Daoy (cell line): ENCODE data around the gene EPHB1. TPM values are rescaled to one million over a fixed set of nuclear protein-coding genes. Genes with fewer than 3 reads are reported as not detected.
"Not testable (repeated sequence)": the region's sequence is repeated elsewhere in the genome, so short reads cannot be mapped to it uniquely, and the experiment has no call there.

Source experiments
- DNase-seq: peaks from one replicate; pipeline ENCODE4 v3.0.0-alpha.2; 2015; ENCODE audit warnings: low read depth
- total RNA-seq: library from RNA; depleted of rRNA; stranded (reverse); fragments of >200 nt; shearing (Covaris generic); gene quantifications from 2 replicates; pipeline ENCODE4 v1.2.3, GENCODE V29; 2014

The EPHB1 gene
- total RNA-seq, 1 experiment from 2014 or later = 2.5 TPM

DNA sequence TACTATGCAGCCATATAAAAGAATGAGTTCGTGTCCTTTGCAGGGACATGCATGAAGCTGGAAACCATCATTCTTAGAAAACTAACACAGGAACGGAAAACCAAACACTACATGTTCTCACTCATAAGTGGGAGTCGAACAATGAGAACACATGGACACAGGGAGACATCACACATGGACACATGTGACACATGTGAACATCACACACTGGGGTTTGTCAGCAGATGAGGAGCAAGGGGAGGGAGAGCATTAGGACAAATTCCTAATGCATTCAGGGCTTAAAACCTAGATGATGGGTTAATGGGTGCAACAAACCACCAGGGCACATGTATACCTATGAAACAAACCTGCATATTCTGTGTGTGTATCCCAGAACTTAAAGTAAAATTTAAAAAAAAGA lies 408.0 kb downstream of the EPHB1 start:
- no peak for DNase-seq

DNA sequence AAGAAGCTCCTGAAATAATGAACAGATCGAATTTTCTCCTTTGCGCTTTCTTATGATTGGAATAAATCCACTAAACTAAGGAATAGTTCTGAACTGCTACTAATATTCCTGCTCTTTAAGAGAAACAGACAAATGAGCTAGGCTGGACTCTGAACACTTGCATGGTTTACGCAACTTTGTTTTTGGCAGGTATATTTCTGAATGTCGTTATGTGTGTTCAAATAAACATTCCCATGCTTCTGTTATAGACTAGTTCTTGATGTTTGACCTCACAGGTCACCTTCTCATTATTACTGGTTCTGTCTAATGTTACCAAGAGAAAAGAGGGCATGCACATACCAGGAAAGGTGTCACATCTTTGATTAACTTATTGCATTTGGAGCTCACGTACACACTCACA lies 418.2 kb downstream of the EPHB1 start:
- DNase-seq = no peak

DNA sequence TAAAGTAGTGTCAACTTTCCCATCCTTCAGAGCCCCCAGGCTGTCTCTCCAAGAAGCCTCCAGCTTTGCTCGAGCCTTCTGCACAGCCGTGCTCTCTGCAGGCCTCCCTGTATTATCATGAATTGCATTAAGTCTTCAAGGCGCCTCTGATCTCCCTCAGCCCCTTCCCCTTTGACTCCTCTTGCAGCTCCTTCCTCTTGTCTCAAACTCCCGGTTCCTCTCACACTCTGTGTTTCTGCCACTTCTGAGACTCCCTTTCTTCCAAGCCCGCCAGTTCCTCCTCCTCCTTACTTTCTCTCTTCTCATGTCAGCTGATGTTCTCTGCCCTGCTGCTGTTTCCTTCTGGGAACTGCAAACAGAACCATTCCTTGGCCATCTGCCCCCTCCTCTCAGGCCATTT lies 418.8 kb downstream of the EPHB1 start:
- DNase-seq = no peak

DNA sequence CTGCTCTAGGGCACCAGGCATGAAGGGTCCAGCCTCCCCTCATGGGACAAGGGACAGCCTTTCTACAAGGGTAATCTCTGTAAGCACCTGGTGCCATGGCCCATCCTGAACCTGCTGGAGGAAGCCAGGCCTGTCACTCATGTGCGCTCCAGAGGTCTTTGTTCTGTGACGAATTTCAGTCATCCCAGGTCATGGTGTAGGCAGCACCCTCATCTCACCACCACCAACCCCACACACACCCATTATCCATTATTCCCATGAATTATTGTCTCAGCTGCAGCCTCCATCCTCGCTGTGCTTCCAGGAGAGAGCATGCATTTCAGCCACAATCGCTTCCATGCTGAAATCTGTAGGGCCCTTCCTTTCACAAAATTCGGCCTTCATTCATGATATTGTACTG lies 419.3 kb downstream of the EPHB1 start:
- DNase-seq = no peak

DNA sequence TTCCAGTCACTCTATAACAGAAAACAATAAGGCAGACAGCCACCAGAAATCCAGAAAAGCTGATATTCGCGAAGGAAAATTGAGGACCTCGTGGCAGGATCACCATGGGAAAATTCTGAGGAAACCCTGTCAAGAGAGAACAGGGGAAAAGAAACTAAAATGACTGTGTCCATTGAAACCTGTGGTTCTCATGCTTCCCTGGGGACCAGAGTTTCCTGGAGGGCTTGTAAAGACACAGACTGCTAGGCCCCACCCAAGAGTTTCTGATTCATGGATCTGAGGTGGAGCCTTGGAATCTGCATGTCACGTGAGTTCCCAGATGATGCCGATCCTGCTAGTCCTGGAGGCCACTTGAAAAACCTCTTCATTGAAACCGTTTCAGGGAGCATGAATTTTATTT lies 420.5 kb downstream of the EPHB1 start:
- peak; percentile 72 for DNase-seq

DNA sequence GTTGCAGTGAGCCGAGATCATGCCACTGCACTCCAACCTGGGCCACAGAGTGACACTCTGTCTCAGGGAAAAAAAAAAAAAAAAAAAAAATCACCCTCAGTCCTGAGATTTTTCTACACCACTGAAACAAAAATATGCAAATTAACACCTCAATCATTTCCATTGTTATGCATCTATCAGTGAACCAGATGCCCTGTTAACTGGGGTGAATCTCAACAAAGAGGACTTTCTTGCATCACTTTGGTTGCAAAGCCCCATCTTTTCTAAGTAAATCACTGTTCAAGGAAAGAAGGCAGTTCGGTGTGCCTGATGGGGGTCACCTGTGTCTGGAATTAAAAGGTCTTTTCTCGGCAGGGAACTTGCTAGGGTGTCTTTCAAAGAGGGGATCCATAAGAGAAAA lies 421.6 kb downstream of the EPHB1 start:
- no peak for DNase-seq

DNA sequence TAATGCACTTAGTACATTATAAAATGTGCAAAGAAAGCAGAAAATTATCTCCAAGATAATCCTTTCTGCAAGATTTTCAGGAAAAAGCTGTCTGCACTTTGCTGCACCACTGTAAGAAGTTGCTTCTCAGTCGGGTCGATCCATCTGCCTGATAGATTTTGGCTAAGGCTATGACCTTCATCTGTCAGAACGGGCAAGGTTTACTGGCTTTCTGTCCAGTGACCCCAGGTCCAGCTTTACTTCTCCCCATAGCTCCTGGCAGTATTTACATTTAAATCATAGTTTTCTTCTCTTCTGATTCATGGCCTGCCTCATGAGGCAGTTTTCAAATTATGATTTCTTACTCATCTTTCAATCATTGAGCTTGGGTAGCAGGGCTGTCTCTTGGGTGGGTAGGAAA lies 422.7 kb downstream of the EPHB1 start:
- DNase-seq = no peak

DNA sequence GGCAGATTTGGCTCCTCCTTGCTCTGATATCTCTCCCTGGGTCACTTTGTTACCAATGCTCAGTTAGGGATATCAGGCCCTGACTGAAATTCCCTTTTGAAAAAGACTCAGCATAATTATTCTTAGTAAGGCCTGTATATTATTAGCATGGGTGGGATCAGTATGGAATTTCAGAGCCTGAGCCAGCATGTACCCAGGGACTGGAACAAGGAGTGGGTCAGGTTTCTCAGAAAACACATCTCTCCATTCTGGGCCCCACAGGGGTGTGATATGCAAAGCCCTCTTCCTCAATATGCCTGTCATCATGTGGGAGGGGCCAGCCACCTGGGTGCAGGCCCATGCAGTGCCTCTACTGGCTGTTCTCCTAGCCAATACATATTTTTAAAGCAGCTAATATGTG lies 423.2 kb downstream of the EPHB1 start:
- DNase-seq = no peak

DNA sequence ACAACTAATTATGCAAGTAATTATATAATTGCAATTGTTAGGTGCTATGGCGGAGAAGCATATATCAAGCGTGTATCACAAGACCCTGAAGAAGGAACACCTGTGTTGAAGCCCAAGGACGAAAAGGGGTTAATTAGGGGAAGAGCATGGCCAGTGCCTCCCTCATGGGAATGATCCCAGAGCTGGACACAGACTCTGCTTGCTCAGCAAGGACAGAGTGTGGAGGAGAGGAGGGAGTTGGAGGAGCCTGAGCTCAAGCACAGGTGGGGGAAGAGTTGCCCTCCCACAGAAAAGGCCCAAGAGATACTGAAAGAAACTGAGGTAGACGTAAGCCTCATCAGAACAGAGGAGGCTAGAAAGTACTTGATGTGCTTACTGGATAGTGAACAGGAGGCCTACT lies 423.7 kb downstream of the EPHB1 start:
- DNase-seq = no peak

DNA sequence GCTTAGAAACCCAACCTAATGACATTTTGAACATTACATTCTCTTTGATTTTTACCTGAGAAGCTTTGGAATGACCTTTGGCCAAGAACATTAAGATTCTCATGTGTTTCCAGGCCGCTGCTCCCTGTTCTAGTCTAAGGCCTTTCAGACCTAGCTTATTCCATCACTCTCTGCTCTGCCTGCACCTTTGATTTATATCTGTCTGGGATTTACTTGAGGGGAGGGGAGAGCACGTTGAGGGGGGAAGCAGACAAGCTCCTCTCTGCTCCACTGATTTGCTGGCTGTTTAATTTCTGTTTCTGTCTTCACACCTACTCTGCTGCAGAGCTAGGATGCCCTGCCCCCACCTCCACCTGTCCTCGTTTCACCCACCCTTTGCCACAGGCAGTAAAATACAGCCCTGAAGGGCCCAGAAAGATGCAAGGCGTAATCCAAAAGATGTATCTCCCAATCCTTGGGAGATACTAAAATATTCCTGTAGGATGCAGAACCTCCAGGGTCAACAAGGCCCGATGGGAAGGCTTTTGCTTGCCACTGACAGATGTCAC lies 429.8 kb downstream of the EPHB1 start:
- DNase-seq = no peak

DNA sequence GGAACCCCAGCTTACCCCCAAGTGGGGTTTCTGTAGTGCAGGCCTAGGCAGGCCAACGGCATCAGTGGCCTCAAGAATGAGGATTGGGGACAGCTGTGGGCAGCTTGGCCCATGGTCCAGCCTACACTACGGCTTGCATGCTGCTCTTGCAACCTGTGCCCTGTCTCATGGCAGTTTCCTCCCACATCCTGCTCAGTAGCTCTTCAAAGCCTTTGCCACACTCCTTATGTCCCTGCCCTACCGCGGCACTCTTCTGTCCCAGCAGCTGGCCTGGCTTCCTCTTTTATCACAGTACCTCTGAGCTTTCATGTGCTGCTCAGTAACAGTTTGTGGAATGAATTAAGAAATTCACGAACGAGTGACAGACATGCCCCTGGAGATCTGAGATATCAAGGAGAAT lies 431.0 kb downstream of the EPHB1 start:
- DNase-seq = no peak

DNA sequence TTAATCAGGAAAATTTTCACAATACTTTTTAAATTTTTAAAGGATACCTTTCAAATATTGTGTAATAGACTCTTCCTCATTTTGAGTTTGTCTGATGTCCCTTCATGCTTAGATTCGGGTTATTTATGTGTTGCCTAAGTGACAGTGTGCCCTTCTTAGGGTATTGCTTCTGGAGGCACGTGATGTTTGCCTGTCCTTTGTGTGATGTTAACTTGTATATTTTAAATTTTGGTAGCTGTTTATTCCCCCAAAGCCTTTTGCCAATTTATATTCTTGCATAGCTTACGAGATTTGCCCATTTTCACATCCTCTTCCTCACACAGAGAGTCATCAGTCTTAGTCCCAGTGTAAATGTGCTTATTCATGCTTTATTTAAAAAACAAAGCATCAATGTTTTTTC lies 433.1 kb downstream of the EPHB1 start:
- DNase-seq = no peak

DNA sequence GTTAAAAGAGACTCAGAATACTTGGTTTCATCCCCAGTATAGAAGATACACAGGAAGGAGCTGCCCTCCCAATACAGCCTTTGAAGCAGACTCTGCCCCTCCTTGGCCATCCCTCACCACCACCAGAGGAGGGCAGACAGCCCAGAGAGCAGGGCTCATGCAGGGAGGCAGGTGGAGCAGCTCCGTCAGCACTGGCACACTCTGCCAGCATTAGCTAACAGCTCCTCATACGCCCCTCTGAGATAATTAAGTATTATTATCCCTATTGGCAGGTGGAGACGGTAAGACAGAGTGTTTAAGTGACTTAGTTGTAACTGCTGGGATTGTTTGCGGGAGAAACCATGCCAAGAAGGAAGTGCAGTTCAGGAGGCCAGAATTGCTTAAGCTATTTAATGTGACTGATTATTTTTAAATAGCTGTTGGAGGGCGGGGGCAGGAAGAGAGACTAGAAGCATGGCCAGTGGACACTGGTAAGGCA lies 434.0 kb downstream of the EPHB1 start:
- DNase-seq = no peak

DNA sequence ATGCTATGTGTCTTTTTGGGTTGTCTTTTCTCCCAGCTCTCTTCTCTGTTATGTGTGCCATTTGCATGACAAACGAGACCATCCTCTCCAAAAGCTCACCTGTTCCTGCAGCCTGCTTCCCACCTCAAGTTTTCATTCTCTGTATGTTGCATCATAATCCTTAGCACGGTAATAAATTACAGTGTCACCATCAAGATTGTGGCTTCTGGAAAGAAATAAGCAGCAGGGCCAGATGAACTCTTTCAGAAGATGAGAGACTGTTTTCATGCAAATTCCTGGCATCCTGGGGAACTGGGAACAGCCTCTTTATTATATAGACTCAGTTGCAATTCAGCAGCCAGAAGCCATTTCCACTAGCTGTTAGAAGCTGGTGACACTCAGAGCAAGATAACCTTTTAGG lies 436.7 kb downstream of the EPHB1 start:
- DNase-seq = no peak

DNA sequence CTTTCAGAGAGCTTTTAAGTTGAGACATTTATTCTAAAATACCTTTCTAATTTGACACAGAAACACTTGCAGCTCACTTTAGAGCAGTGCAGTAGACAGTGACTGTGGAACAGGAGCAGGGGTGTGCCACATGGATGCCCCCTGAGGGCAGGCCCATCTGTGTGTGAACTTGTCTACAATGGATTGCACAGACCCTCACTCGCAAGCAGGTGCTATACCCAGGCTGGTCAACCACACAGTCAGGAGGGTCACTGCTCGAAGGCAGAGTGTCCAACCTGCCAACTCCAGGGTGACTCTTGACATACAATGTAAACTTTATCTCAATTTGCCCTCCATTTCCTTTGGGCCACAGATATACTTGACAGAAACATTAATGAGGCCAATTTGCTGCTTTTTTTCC lies 437.2 kb downstream of the EPHB1 start:
- no peak for DNase-seq

DNA sequence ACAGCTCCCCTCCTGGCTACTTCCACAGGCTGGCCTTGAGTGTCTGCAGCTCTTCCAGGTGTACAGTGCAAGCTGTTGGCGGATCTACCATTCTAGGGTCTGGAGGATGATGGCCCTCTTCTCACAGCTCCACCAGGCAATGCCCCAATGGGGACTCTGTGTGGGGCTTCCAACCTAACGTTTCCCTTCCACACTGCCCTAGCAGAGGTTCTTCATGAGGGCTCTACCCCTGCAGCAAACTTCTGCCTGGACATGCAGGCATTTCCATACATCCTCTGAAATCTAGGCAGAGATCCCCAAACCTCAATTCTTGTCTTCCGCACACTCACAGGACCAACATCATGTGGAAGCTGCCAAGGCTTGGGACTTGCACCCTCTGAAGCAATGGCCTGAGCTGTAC lies 438.4 kb downstream of the EPHB1 start:
- not testable (repeated sequence) for DNase-seq

DNA sequence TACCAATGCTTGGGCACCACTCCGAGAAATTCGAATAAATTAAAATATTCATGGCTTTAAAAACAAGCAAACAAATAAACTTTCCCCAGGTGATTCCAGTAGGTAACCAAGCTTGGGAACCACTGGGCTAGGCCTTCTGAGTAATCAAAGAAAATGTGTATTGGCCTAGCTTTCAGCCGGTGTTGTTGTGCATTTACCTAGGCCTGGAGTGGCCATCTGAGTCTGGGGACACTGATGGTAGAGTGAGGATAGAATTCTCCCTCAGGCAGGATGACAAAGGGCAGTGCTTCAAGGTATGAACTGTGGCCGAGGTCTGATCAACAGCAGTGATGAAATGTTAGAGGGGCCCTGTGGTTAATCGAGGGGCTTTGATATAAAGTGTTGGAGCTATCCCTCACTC lies 440.5 kb downstream of the EPHB1 start:
- DNase-seq = no peak

DNA sequence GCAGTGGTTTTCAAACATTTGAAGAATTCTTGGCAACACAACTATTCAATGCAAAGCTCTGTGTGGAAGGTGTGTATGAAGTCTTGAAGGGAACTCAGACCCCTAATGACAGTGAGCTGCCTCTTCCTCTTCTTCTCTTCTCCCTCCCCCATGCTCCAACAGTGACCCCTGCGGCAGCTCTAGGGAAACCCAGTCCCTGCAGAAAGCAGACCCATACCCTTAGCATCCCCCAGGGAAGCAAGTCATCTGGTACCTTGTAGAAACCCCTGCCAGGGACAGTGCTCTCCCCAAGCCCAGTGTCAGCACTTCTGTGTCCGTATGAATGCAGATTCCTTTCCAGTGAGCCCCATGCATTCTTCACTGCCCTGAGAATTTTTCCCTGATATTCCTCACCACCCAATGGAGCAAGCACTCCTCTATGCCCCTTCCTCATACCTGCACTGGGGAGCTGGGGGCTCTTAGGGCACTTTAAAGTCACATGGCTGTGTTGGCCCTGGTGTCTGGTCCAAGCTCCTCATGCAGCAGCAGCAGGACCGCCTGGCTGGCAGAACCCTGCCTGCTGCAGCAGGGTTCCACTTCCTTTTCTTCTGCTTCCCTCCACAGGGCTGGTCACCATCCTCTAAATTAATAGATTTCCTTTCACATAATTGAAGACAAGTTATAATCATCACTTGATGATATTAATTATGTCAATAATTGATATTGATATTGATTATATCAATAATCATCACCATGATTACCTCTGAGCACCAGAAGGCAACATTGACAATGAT lies 442.5 kb downstream of the EPHB1 start:
- DNase-seq = no peak

DNA sequence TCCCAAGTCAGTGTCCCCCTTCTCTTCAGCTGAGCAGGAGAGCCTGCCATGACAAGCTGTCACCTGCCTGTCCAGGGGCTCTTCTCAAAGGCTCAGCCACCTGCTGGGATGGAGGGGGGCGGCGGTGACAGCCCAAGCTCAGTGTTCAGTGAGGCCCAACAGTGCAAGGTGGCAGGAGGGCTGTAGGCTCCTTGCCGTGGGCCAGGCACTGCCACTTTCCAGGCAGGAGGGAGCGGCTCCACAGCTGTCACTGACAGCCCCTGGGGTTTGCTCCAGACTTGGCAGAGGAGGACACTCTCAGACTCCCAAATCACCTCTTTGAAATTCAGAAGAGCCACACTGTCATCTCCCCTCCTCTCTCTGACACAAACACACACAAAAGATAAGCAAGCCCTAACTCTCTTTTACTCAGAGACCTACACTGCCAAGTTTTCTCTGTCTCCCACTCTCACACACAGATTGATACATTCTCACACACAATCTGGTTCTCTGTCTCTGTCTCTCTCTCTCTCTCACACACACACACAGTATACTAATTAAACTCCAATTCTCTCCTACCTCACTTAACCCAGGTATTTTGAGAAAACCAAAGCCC lies 443.3 kb downstream of the EPHB1 start:
- DNase-seq = no peak

DNA sequence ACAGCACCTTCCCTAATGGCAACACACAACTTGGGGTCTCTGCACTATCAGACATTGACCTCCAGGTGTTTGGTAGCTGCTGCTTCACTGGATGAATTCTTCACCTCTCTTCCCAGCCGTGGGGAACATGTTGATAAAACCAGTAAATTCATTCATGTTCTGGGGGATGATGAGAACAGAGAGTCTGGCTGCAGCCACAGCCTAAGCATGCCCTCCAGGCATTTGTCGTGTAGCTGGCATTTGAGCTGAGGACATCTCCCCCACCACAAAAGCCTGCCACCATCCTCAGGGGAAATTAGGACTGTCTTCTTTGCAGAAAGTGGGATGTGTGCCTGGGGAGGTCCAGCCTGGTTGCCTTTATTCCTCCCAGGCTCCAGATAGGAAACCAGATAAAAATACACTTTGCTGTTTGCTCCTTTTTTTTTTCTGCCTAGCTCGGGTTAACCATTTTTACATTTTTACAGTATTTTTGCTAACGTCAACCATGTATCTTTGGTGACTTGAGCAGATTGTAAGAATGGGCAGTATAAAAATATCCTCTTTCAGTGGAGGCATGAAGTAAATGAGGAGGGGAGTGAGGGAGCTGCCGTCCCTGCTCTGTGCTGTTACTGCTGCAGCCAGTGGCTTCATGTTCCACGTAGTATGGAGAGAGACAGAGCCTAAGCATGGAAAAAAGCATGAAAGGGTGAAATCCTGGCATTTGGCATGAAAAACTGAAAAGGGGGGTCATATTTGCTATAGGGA lies 444.0 kb downstream of the EPHB1 start:
- no peak for DNase-seq

DNA sequence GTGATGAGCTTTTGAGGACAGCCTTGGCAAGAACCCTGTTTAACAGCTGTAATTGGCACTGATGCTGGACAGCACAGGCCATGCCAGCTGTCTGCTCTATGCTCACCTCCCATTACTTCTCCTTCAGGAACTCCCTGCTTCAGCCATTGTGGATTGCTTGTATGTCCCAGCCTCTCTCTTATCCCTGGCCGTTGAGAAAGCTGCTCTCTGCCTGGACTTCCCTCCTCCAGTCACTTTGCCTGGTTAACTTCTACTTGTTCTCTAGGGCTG lies 444.5 kb downstream of the EPHB1 start:
- DNase-seq = no peak

DNA sequence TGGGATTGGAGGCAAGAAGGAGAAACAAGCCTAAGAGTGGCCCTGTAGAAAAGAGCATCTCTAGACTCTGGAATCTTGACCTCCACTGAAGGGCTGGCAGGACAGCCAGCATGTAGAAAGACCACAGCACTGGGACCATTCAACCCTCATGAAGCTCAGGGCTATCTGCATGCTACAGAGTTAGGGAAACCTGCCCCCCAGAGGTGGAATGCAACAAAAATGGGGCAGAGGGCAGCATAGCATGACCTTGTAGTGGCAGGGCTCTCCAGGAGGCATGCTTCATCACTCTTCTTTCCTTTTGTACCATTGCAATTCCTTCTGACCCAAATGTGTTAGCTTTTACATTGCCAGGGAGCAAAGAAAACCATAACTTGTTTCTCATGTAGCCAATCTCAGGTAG lies 445.4 kb downstream of the EPHB1 start:
- peak; percentile 39 for DNase-seq

DNA sequence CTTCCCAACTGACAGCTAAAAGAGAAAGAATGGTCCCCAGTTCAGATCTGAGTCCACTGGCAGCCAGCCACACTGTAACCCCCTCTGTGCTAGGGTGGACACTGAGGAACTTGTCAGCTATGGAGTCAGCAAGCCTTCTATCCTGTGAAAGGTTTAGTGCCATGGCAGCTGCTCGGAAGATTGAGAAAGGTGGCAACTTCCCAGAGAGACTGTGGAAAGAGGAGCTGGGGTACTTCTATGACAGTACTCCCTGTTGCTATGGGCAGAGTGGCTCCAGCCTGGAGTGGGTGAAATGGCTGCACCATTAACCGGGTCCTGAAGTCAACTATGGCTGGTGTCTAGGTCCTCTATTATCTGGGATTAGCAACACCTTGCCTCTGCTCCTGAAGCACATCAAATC lies 447.2 kb downstream of the EPHB1 start:
- no peak for DNase-seq
